GM19324 (cell line): Measurements from ENCODE around the gene WDTC1.
A peak's percentile ranks its signal among the peaks of the same experiment; 100 is the strongest.

ENCODE experiments used
- ATAC-seq: cut with Tn5 transposase; IDR thresholded peaks from one replicate; pipeline ENCODE4 v1.9.1; 2021; ENCODE audit warnings: mild to moderate bottlenecking, moderate library complexity; ENCODE audit not compliant: unreplicated experiment, low FRiP score

Gene WDTC1

DNA sequence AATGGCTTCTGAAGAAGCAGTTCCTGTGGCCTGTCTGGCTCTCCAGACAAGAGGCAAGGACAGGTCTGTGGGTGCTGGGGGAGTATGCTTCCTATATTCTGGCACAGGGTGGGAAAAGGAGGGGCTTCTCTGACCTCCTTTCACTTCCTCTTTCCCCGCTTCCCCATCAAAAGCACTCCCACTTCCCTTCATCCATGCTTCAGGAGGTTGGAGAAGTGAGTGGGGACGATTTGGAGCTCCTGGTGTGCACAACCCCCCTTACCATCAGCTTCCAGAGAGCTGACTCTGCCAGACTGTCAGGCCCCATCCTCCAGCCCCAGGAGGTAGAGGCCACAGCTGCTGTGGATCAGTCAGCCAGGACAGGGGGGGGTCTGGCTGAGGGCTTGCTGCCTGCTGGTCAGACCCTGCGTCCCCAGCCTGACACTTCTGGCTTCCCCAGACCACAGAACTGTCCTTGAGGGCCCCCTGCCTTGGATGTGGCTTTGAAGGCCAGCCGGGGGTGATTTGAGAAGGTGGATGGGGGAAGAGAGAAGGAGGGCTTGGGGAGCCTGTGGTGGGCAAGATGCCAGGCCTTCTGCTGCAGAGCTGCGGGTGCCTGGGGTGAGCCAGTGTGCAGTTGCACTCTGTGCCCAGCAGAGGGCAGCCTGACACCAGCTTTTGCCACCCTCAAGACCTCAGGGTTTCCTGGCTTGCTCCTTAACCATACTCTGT lies 66.1 kb downstream of the WDTC1 start:
- no peak for ATAC-seq

DNA sequence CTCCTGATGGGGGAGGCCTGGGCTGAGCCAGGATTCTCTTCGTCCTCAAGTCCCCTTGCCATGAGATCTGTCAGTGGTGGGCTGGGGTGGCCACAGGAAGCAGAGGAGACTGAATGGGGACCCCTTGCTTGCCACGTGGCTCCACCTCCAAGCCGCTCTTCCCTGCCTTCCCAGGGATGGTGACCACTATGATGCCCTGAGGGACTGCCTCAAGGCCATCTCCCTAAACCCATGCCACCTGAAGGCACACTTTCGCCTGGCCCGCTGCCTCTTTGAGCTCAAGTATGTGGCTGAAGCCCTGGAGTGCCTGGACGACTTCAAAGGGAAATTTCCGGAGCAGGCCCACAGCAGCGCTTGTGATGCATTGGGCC lies 66.6 kb downstream of the WDTC1 start:
- ATAC-seq: no peak

DNA sequence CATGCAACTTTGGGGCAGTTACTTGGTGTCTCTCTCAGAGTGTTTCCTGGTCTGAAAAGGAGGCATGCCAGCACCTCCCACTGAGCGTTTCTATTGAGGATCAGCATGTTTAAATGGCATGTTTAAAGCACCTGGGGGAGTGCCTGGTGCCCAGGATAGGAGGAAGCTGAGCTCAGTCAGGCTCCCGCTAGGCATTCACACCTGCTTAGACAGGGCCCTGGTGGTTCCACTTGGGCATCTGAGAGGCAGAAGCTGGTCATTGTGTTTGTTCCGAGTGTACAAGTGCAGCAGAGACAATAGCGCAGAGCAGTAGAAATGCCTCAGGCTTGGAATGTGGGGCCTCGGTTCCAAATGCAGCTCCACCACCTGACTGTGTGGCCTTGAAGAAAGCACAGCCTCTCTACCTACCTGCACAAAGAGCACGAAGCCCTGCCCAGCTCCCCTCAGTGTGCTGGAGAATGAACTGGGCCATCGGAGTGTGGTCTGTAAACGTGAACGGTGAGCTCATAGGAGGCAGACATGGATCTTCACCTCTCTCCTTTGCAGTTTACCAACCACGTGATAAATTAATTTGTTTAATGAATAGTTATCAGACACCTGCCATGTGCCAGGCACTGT lies 67.3 kb downstream of the WDTC1 start:
- ATAC-seq: no peak

DNA sequence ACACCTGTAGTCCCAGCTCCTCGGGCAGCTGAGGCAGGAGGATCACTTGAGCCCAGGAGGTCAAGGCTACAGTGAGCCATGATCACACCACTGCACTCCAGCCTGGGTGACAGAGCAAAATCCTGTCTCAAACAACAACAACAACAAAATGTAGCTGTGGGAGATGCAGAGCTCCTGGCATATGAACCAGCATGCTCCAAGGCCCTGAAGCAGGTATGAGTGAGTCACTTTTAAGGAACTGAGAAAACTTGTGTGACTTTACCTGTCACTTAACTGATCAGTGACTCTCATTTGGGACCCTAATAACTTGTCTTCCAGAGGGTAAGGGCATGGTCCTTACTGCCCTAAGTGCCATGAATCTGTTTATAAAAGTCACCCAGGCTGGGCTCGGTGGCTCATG lies 68.2 kb downstream of the WDTC1 start:
- no peak for ATAC-seq

DNA sequence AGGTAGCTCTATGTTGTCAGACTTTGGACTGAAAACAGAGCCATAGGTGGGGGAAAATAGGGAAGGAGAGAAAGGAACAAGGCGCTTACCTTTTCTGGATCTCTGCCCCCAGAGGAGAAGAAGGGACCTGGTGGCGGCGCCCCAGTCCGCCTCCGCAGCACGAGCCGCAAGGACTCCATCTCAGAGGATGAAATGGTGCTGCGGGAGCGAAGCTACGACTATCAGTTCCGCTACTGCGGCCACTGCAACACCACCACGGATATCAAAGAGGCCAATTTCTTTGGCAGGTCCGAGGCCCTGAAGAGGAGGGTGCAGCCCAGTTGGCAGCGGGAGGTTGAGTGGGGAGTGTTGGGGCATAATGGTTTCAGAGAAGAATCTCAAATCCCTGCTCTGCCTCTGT lies 69.1 kb downstream of the WDTC1 start:
- ATAC-seq: no peak

DNA sequence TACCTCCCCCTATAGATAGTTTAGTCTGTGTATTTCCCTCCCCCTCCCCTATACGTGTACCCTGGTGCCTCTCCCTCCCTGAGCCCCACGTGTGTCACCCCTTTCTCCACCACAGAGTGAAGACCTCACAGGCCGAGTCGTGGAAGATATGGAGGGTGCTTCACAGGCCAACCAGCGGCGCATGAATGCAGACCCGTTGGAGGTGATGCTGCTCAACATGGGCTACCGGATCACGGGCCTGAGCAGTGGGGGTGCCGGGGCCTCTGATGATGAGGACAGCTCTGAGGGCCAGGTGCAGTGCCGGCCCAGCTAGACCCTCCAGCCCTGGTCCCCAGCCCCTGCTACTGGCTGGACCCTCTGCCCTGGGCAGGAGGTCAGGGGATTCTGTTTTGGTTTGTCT lies 71.6 kb downstream of the WDTC1 start:
- ATAC-seq: no peak

DNA sequence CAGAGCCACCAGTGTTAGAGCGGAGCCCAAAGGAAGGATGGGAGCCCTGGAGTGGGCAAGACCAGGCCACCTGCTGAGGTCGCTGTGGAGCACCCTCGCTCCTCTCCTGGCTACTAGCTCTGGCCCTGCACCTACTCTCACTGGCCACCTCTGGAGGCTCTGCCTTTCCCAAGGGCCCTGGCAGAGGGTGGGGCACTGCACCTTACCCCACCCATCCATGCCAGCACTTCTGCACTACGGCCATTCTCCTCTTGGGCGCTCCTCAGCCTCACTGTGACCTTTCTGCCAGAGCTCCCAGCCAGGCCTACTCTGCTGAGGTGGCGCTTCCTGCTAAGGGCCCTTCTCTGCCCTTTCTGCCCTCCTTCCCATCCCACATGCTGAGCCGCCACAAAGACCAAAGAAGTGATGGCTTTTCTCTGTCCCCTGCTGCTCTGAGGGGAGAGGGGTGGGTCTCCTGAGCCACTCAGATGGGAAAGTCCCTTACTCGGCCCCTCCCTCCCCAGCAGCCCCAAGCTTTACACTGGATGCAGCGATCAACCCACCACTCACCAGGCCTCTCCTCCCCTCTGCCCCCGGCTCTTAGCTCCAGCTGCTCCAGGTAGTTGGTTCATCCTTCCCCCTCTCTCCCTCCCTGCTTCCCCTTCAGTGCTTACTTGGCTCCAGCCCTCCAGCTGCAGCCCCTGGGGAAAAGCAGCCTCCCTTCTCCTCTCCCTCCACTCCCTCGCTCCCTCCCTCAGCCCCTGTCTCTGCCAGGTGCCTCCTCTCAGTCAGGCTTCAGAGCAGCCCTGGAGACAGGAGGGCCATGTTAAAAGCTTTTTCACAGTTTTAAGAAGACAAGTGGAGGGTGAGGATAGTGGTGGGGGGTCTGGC lies 72.7 kb downstream of the WDTC1 start:
- no peak for ATAC-seq

DNA sequence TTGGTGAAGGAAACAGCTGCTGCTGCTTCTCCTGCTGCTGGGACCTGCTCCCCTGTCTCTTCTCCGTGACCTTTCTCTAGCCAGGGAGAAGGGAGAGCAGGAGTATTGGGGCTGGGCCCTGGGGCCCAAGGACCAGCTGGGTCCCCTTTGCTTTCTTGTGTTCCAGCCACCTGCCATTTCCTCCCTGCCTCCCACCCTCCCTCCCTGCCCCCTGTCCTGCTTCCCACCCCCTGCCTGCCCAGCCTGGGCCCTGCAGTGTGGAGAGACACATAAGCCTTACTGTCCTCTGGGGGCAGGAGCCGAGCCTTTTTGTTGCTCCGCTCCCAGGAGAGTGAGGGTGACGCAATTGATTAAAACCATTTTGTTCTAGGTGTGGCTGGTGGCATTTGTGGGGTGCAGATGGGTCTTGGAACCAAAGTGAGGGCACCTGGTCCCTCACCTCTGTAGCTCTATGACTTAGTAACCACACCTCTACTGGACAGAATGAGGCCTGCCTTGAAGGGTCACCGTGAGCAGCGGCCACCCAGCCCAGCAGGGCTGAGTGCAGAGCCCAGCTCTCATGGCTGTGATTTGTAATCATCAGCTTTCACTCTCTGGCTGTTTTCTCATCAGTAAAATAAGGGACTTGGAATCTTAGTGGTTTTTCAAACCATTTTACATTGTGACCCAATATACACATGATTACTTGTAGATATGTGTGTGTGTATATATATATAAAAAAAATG lies 73.6 kb downstream of the WDTC1 start:
- ATAC-seq: no peak

DNA sequence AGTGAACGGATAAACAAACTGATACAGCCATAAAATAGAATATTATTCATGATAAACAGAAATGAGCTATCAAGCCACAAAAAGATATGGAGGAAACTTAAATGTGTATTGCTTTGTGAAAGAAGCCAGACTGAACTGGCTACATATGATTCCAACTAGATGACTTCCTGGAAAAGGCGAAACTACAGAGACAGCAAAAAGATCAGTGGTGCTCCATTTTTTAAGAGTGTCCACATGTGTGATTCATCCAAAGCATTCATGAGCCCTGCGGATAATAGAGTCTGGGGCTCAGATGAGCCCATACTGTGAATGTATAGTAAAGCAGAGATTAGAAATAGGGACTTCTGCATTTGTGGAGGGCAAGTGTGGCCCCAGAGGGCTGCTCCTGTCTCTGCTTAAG lies 79.7 kb downstream of the WDTC1 start:
- ATAC-seq: no peak

DNA sequence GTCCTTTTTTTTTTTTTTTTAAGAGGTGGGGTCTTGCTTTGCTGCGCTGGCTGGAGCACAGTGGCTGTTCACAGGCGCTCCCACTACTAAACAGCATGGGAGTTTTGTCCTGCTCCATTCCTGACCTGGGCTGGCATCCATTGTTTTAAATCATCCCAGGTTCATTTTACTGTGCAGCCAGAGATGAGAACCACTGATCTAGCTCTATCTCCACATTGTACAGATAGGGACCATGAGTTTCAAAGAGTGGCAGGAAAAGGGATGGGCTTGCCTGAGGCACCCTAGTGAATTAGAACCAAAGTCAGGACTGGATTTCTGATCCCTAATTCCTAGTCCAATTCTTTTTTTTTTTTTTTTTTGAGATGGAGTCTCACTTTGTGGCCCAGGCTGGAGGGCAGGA lies 80.3 kb downstream of the WDTC1 start:
- no peak for ATAC-seq

DNA sequence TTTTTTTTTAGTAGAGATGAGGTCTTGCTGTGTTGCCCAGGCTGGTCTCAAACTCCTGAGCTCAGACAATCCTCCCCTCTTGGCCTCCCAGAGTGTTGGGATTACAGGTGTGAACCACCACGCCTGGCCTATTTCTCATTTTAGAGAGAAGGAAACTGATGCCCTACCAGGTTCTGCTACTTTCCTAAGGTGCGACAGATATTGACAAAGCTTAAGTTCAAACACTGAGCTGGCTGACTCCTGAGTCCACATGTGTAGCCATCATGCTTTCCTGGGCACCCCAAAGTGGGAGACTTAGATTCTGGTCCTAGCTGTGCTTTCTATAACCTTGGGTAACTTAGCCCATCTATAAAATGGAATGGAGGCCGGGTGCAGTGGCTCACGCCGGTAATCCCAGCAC lies 82.4 kb downstream of the WDTC1 start:
- ATAC-seq: no peak

DNA sequence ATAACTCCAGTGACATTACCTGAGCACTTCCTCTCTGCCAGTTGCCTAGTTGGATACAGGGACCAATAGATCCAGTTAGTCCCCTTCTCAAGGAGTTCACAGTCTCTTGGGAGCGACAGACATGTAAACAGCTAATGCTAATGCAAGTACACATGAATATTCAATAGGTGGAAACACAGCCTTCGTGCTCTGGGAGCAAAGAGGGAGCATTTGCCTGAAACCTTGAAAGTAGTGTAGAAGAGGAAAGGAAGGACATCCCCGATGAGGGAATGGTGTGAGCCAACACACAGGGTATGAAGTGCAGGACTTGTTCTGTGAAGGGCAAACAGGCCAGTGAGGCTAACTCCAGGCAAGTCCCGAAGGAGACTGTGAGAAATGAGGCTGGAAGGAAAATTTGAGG lies 83.7 kb downstream of the WDTC1 start:
- no peak for ATAC-seq

DNA sequence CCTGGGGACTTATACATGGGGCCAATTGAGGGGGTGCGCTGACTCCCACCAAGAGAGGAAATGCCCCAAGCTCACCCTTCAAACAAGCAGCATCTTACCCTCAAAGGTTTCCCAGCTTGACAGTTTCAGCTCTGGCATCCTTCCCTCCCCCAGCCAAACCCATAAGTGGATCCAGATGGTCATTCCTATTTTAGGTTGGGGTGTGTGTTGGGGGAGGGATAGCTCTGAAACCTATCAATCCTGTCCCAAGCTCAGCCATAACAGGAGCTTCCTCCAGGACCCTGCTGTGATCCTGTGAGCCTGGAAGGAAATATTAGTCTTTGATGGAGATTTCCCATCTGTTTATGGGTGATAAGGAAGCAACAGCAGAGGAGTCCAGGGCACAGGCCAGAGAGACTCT lies 84.2 kb downstream of the WDTC1 start:
- ATAC-seq: no peak

DNA sequence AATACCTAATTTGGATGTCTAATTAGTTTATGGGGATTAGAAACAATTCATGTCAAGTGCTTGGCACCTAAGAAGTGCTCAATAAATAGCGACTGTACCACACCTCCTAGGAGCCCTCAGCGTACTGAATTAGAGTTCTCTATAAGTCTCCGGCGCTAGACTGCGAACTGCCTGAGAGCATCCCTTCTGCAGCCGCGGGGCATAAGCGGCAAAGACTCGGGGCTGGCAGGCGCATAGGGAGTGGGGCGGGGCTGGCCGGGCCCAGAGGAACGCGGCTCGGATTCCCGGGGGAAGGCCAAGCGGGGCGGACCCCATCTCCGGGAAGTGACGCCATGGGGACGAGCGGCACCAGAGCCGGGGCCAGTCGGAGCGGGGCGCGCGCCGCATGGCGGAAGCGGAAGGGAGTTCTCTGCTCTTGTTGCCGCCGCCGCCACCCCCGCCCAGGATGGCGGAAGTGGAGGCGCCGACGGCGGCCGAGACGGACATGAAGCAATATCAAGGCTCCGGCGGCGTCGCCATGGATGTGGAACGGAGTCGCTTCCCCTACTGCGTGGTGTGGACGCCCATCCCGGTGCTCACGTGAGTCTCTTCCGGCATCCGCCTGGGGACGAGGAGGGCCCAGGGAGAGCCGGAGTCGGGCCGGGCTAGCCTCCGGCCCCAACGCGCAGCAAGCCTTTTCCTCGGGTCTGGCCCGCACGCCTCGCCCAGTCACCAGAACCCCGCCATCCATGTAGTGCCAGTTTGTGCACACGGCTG lies 87.6 kb downstream of the WDTC1 start, which contains the start of gene TMEM222:
Gene TMEM222, plus strand, starts transcription at position 351 of the 756 bp plus-strand sequence. Its CDS starts 35 bp downstream, at position 386.
- ATAC-seq: peak; percentile 95

DNA sequence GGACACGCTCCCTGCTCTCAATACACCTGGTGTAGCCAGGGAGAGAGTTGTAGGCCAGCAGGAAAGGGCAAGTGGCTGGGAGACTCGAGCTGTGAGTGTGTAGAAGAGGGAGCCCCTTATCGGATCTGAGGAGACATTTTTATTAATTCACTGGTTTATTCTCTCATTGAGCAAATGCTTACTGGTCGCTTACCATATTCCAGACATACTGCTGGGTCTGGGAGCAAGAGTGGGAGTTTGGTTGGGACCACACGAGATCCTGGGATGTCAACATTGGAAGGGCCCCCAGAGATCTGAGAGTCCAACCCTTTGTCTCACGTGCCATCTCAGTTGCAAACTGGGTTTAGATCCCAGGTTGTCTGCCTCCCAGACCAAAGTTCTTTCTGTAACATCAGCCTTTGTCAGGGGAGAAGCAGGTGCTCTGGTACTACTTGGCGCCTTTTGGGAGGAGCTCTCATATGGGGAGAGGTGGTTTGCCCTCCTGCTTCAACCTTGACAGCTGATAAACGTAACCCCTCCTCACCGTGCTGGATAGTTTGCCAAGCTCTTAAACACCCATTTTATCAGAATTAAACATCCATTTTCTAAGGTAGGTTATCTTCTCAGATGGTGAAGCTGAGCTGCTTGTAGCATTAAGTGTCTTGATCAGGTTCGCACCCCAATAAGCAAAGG lies 88.3 kb downstream of the WDTC1 start:
- ATAC-seq: peak; percentile 8

DNA sequence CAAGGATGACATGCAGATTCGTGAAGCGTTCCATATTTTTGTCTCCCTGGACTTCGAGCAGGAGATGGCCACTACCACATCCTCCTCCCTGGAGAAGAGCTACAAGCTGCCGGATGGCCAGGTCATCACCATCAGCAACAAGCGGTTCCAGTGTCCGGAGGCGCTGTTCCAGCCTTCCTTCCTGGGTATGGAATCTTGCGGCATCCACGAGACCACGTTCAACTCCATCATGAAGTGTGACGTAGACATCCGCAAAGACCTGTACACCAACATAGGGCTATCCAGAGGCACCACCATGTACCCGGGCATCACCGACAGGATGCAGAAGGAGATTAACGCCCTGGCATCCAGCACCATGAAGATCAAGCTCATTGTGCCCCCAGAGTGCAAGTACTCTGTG lies 90.9 kb downstream of the WDTC1 start:
- ATAC-seq: no peak

DNA sequence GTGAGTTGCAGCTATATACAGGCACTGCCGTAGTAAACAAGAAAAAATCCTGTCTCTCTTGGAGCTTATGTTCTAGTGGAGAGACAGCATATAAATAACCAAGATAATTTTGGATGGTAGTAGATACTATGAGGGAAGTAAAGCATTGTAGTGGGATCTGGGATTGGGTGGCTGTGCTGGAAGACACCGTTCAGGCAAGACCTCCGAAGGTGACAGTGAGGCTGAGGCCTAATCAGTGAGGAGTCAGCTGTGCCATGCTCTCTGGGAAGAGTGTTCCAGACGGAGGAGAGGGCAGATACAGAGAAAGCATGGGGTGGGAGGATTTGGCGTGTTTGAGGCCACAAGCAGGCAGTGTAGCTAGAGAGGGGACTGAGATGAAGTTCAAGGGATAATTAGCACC lies 93.5 kb downstream of the WDTC1 start:
- ATAC-seq: no peak

DNA sequence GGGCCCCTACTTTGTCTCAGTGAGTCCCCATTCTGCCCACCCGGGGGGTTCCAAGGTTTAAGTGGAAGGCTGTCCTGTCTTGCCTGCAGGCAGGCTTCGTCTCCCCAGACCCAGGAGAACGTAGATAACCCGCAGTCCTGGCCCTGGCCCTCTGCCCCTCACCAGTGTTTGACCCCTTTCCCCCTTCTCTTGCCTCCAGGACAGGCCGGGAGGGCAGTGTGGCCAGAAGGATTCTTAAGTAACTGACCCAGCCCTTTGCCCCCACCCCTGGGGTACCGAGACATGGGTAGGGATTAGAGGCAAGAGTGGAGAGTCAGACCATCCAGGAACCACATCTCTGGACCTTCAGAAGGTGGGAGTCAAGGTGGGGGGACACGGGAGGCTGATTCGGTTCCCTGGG lies 96.4 kb downstream of the WDTC1 start:
- ATAC-seq: no peak

DNA sequence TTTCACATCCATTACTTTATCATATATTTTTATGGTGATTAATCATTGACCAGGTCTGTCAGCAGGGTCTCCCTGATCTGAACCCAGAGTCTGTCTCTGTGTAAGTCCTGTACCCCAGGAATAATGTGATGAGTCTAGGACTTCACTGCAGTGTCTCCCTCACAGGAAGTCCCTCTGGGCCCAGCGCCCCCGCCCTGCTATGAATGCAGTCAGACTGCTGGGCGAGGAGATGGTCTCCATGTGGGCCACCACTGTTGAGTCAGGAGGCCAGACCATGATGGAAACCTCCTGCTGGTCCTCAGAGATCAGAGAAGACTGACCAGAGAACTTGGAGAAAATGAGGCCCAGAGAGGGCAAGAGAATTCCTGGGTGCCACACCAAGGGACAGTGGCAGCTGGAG lies 97.0 kb downstream of the WDTC1 start:
- no peak for ATAC-seq

DNA sequence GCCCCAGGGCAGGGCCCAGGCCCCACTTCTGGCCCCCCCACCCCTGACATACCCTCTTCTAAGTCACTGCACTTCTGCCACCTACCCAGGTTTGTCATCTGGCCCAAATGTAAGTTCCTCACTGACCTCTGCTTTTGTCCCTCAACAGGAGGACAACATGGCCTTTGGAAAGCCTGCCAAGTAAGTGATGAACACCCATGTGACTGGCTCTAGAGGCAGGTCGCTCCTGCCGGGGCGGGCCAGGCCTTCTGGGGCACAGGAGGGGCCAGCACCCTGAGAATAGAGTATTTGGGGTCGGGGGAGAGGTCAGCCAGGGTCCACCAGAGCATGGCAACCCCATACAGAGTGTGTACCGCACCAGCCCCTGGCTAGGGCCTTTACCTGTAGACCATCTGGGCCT lies 97.5 kb downstream of the WDTC1 start:
- no peak for ATAC-seq
